NB4 (cell line): ENCODE measurements around the gene DUSP23.
A peak's percentile ranks its signal among the peaks of the same experiment; 100 is the strongest.

Experiments
- DNase-seq: peaks from one replicate; pipeline ENCODE4 v3.0.0; 2010; ENCODE audit warnings: low read depth
- H3K4me3 ChIP-seq: one replicate; pipeline ENCODE4 v1.5.1; 2011; ENCODE audit warnings: mild to moderate bottlenecking, low read depth, low read length, moderate library complexity
- CTCF ChIP-seq: IDR thresholded peaks from one replicate; pipeline ENCODE4 v1.5.1; 2012; ENCODE audit warnings: low read depth, low read length
- MAX ChIP-seq: IDR thresholded peaks from 2 replicates; pipeline ENCODE4 v1.6.1; 2011; ENCODE audit warnings: low read depth, low read length
- MYC ChIP-seq: IDR thresholded peaks from 2 replicates; pipeline ENCODE4 v1.6.1; 2011; ENCODE audit warnings: low read depth, low read length
- POLR2A ChIP-seq: IDR thresholded peaks from 2 replicates; pipeline ENCODE4 v1.6.1; 2011; ENCODE audit warnings: mild to moderate bottlenecking; ENCODE audit not compliant: insufficient read length; ENCODE audit errors: extremely low read depth

Gene DUSP23

GRCh38 chr1:159780583-159781582 lies at the start of gene DUSP23:
Gene DUSP23, plus strand, starts transcription at chr1:159780962. Its CDS starts 139 bp downstream, at chr1:159781101.
- no peak within 1 kb of the TSS for H3K4me3 ChIP-seq
- TF ChIP-seq MAX (no peak), CTCF (peak; percentile 66), POLR2A (no peak), MYC (no peak)
- peak; percentile 56 for DNase-seq

- no peak overlapping the region for H3K4me3 ChIP-seq
- no peak for DNase-seq
- TF ChIP-seq POLR2A, result no peak
- no peak for TF ChIP-seq MAX
- no peak for TF ChIP-seq CTCF
- TF ChIP-seq MYC, result no peak
Observed at GRCh38 chr1:159737238-159737916, 43.4 kb upstream of the DUSP23 start.

- TF ChIP-seq CTCF (no peak), MAX (no peak), POLR2A (no peak), MYC (no peak)
- DNase-seq, result no peak
- no peak overlapping the region for H3K4me3 ChIP-seq
Observed at GRCh38 chr1:159743651-159744410, 36.9 kb upstream of the DUSP23 start.

GRCh38 chr1:159746666-159747065 lies 34.1 kb upstream of the DUSP23 start:
- TF ChIP-seq MAX, result no peak
- TF ChIP-seq CTCF, result no peak
- TF ChIP-seq MYC, result no peak
- TF ChIP-seq POLR2A, result no peak
- no peak overlapping the region for H3K4me3 ChIP-seq
- DNase-seq, result no peak

- TF ChIP-seq CTCF (no peak), MYC (no peak), MAX (no peak), POLR2A (no peak)
- DNase-seq, result no peak
- H3K4me3 ChIP-seq, result no peak overlapping the region
Observed at GRCh38 chr1:159748370-159748769, 32.4 kb upstream of the DUSP23 start.
